GM19043 (cell line): ENCODE results near the gene PIEZO2.
"Not testable (repeated sequence)": the region's sequence is repeated elsewhere in the genome, so short reads cannot be mapped to it uniquely, and the experiment has no call there.

Experiments
- ATAC-seq: cut with Tn5 transposase; IDR thresholded peaks from one replicate; pipeline ENCODE4 v1.9.1; 2021; ENCODE audit warnings: low read depth; ENCODE audit not compliant: unreplicated experiment

PIEZO2 gene

GRCh38 chr18:10660179-10660884 lies 489.0 kb downstream of the PIEZO2 start:
- ATAC-seq = no peak

- ATAC-seq = no peak
Observed at GRCh38 chr18:10659594-10659993, 489.8 kb downstream of the PIEZO2 start.

- no peak for ATAC-seq
Observed at GRCh38 chr18:10659000-10659399, 490.4 kb downstream of the PIEZO2 start.

- ATAC-seq = not testable (repeated sequence)
Observed at GRCh38 chr18:10644003-10644402, 505.4 kb downstream of the PIEZO2 start.

GRCh38 chr18:10642915-10643524 lies 506.3 kb downstream of the PIEZO2 start:
- ATAC-seq = peak; percentile 70

GRCh38 chr18:10638539-10638885 lies 510.9 kb downstream of the PIEZO2 start:
- ATAC-seq = not testable (repeated sequence)

- not testable (repeated sequence) for ATAC-seq
Observed at GRCh38 chr18:10637858-10638538, 511.4 kb downstream of the PIEZO2 start.

- ATAC-seq = peak; percentile 99
Observed at GRCh38 chr18:10629076-10629475, 520.3 kb downstream of the PIEZO2 start.

GRCh38 chr18:10626606-10627213 lies 522.7 kb downstream of the PIEZO2 start:
- not testable (repeated sequence) for ATAC-seq

- ATAC-seq = not testable (repeated sequence)
Observed at GRCh38 chr18:10623606-10624005, 525.8 kb downstream of the PIEZO2 start.

GRCh38 chr18:10622982-10623381 lies 526.4 kb downstream of the PIEZO2 start:
- ATAC-seq = not testable (repeated sequence)

GRCh38 chr18:10620670-10621329 lies 528.6 kb downstream of the PIEZO2 start:
- not testable (repeated sequence) for ATAC-seq
